Retinal pigment epithelial cell (primary cell): ENCODE measurements around the gene SETD2.
A peak's percentile ranks its signal among the peaks of the same experiment; 100 is the strongest.

Source experiments
- DNase-seq: peaks from one replicate; pipeline ENCODE4 v3.0.0-alpha.2; 2010; ENCODE audit warnings: low read depth
- H3K4me3 ChIP-seq: 2 replicates; pipeline ENCODE4 v1.5.1; 2011; ENCODE audit warnings: mild to moderate bottlenecking, low read length, control low read depth, moderate library complexity
- TF ChIP-seq, protein P1 (sequence below): conservative IDR thresholded peaks from 2 replicates; pipeline ENCODE4 v1.5.1; 2011; ENCODE audit warnings: low read depth, low read length, control low read depth, inconsistent platforms

Gene SETD2

GRCh38 chr3:47014036-47014435 is 149.9 kb downstream of the SETD2 start:
- TF ChIP-seq, protein P1, sequence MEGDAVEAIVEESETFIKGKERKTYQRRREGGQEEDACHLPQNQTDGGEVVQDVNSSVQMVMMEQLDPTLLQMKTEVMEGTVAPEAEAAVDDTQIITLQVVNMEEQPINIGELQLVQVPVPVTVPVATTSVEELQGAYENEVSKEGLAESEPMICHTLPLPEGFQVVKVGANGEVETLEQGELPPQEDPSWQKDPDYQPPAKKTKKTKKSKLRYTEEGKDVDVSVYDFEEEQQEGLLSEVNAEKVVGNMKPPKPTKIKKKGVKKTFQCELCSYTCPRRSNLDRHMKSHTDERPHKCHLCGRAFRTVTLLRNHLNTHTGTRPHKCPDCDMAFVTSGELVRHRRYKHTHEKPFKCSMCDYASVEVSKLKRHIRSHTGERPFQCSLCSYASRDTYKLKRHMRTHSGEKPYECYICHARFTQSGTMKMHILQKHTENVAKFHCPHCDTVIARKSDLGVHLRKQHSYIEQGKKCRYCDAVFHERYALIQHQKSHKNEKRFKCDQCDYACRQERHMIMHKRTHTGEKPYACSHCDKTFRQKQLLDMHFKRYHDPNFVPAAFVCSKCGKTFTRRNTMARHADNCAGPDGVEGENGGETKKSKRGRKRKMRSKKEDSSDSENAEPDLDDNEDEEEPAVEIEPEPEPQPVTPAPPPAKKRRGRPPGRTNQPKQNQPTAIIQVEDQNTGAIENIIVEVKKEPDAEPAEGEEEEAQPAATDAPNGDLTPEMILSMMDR = no peak
- no peak overlapping the region for H3K4me3 ChIP-seq
- DNase-seq = no peak

GRCh38 chr3:47013231-47013630 is 150.7 kb downstream of the SETD2 start:
- TF ChIP-seq, protein P1 = no peak
- H3K4me3 ChIP-seq = no peak overlapping the region
- DNase-seq = no peak

DNA sequence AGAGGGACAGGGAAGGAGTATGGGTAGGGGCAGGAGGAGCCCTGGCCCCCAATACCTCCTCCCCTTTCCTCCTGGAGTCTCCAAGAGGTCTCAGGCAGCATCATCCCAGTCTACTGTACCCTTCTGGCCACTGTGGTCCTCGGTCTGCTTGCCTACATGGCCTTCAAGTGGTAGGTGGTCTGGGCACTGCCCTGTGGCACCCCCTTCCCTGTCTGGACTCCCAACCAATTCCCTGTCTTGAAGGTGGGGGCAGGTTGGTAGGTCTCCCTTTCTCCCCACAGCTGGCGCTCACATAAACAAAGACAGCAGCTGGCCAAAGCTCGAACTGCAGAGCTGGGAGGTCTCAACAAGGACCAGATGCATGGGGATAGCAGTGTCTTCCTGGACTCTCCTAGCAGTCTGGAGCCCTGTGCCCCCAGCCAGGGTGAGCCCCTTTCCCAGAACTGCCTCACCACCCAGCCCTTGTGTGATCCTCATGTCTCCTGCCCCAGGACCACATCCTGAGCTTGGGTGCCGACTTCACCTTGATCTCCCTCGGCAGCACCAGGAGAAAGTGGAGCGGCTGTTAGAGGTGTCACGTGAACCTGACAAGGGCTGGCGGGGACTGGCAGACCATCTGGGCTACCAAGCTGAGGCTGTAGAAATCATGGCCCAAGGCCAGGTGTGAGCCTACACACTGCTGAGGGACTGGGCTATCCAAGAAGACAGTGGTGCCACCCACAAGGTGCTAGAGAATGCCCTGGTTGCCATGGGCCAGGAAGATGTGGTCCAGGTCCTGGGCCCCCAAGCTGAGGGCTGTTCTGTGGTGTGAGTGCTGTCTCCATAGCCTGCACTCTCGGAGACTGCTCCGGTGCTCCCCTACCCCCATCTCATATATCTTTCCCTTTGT is 151.3 kb downstream of the SETD2 start:
- H3K4me3 ChIP-seq = no peak overlapping the region
- TF ChIP-seq, protein P1 = no peak
- no peak for DNase-seq

DNA sequence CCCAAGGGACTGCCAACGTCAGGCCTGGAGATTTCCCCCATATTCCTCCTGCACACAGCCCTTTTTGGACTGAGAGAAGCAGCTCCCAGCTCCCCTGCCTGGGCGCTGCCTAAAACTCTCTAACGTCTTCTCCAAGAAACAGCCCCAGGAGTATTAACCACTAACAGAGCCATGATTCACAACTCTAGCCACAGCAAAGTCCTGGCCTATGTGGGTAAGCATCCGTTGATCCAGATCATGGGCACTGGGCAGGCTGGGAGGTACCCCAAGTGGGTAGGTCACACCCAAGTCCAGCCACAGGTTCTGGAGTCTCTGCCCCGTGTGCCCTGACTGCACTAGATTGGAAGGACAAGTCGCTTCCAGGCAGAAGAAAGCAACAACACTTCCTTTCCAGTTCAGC is 152.5 kb downstream of the SETD2 start:
- TF ChIP-seq, protein P1 = no peak
- no peak for DNase-seq
- H3K4me3 ChIP-seq = no peak overlapping the region

- no peak for DNase-seq
- TF ChIP-seq, protein P1 = no peak
- no peak overlapping the region for H3K4me3 ChIP-seq
These were observed 153.0 kb downstream of the SETD2 start for GRCh38 chr3:47010910-47011309.

GRCh38 chr3:47010111-47010712 is 153.7 kb downstream of the SETD2 start:
- TF ChIP-seq, protein P1 = no peak
- peak overlapping the region; percentile 58 for H3K4me3 ChIP-seq
- no peak for DNase-seq
